OCI-LY3 (cell line): ENCODE measurements around the gene SNORC.

ENCODE experiments used
- EZH2phosphoT487 ChIP-seq: fragments of 200-600 bp; shearing (Covaris generic); IDR thresholded peaks from 2 replicates; pipeline ENCODE4 v1.6.1; 2018; ENCODE audit warnings: antibody characterized with exemption, mixed run types, low read depth
- TF ChIP-seq, protein P1 (sequence below): fragments of 200-600, 300-600 bp; sonication (generic); IDR thresholded peaks from 2 replicates; pipeline ENCODE4 v1.5.1; 2014; ENCODE audit warnings: antibody characterized with exemption, low read length, low read depth

GRCh38 chr2:232861353-232861752 is 8.7 kb upstream of the SNORC start:
- TF ChIP-seq, protein P1, sequence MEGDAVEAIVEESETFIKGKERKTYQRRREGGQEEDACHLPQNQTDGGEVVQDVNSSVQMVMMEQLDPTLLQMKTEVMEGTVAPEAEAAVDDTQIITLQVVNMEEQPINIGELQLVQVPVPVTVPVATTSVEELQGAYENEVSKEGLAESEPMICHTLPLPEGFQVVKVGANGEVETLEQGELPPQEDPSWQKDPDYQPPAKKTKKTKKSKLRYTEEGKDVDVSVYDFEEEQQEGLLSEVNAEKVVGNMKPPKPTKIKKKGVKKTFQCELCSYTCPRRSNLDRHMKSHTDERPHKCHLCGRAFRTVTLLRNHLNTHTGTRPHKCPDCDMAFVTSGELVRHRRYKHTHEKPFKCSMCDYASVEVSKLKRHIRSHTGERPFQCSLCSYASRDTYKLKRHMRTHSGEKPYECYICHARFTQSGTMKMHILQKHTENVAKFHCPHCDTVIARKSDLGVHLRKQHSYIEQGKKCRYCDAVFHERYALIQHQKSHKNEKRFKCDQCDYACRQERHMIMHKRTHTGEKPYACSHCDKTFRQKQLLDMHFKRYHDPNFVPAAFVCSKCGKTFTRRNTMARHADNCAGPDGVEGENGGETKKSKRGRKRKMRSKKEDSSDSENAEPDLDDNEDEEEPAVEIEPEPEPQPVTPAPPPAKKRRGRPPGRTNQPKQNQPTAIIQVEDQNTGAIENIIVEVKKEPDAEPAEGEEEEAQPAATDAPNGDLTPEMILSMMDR = no peak
- TF ChIP-seq EZH2phosphoT487 = no peak
